Type B pancreatic cell (in vitro differentiated cells): ENCODE results near the gene STOX2. TPM values are rescaled to one million over a fixed set of nuclear protein-coding genes. Genes with fewer than 3 reads are reported as not detected.

Source experiments
- DNase-seq: peaks from one replicate; pipeline ENCODE4 v3.0.0; 2021; ENCODE audit warnings: mixed read lengths; ENCODE audit not compliant: unreplicated experiment; ENCODE audit errors: extremely low spot score
- H3K27ac Mint-ChIP-seq: 2 replicates; pipeline ENCODE4 v1.8.0; 2021; ENCODE audit warnings: mild to moderate bottlenecking, mixed read lengths
- H3K27me3 Mint-ChIP-seq: 2 replicates; pipeline ENCODE4 v1.8.0; 2021; ENCODE audit warnings: mixed read lengths
- H3K36me3 Mint-ChIP-seq: 2 replicates; pipeline ENCODE4 v1.8.0; 2021; ENCODE audit warnings: mixed read lengths
- H3K4me1 Mint-ChIP-seq: one replicate; pipeline ENCODE4 v1.8.0; 2021; ENCODE audit warnings: mixed read lengths; ENCODE audit not compliant: unreplicated experiment
- H3K4me3 Mint-ChIP-seq: 2 replicates; pipeline ENCODE4 v1.8.0; 2021; ENCODE audit warnings: mild to moderate bottlenecking, mixed read lengths
- H3K9me3 Mint-ChIP-seq: 2 replicates; pipeline ENCODE4 v1.8.0; 2021; ENCODE audit warnings: mixed read lengths
- total RNA-seq: library from RNA; stranded (reverse); gene quantifications from 2 replicates; pipeline ENCODE4 v1.2.1, GENCODE V29; 2021; ENCODE audit warnings: low replicate concordance
- TF ChIP-seq, protein P1 (sequence below): fragments of 200-600 bp; sonication (generic); conservative IDR thresholded peaks from 2 replicates; pipeline ENCODE4 v1.5.0; 2021; ENCODE audit warnings: antibody characterized with exemption, mild to moderate bottlenecking

The STOX2 gene
- total RNA-seq, 1 donor from 2014 or later = 16.7 TPM

DNA sequence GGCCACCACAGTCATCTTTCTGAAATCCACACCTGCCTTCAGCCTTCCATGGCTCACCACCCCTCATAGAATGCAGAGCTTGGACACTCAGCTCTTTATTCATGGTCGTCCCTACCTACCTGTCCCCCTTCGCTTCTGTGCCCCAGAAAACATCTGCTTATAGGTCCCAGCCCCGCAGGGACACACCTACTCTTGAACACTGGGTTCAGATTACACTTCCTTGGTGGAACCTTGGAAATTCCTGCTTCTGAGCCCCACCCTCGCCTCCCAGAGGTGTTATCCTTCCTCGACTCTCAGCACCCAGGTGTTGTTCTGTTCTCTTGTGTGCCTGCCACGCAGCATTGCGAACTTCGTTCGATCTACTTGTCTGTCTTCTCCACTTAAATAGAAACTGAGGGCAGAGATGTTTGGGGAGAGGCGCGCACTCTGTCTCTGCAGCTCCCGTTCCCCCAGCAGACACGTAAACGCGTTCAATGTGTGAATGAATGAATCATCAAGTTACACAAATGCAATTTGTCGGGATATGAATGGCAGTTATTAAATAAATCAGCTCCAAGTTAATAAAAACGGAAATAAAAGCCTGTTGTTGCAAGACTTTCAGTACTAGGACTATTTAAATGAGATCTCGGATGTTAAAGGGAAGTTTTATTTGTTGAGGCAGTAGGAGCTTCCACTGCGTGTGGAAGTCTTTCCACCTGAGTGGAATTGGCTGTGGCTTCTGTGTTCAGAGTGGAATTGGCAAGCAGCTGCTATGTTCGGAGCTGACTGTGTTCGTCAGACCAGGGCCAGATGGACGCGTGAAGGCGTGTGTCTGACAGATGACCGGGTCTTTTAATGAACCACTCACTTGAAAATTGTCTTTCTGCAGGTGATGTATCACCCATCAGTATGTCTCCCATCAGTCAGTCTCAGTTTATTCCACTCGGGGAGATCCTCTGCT is 95.6 kb downstream of the STOX2 start:
- H3K9me3 Mint-ChIP-seq = no peaks in the 10 kb centered on the region
- H3K36me3 Mint-ChIP-seq = peaks cover 17% of the 10 kb centered on the region
- no peak overlapping the region for H3K4me3 Mint-ChIP-seq
- H3K4me1 Mint-ChIP-seq = peaks cover 11% of the 10 kb centered on the region
- no peak overlapping the region for H3K27ac Mint-ChIP-seq
- TF ChIP-seq, protein P1, sequence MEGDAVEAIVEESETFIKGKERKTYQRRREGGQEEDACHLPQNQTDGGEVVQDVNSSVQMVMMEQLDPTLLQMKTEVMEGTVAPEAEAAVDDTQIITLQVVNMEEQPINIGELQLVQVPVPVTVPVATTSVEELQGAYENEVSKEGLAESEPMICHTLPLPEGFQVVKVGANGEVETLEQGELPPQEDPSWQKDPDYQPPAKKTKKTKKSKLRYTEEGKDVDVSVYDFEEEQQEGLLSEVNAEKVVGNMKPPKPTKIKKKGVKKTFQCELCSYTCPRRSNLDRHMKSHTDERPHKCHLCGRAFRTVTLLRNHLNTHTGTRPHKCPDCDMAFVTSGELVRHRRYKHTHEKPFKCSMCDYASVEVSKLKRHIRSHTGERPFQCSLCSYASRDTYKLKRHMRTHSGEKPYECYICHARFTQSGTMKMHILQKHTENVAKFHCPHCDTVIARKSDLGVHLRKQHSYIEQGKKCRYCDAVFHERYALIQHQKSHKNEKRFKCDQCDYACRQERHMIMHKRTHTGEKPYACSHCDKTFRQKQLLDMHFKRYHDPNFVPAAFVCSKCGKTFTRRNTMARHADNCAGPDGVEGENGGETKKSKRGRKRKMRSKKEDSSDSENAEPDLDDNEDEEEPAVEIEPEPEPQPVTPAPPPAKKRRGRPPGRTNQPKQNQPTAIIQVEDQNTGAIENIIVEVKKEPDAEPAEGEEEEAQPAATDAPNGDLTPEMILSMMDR = no peak
- no peak for DNase-seq
- no peaks in the 10 kb centered on the region for H3K27me3 Mint-ChIP-seq

DNA sequence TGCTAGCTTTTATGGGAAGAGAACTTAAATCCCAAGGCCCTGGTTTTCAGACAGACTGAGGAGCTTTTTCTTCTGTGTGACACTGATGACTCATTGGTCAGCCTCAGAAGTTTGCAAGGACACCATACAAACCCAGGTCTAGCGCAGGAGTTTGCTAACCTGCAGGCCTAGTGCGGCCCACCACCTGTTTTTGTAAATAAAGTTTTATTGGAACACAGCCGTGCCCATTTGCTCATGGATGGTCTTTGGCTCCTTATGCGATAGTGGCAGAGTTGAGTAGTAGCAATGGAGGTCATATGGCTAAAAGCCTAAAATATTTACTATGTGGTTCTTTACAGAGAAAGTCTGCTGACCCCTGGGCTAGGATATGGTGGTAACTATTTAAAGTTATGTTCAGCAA is 98.3 kb downstream of the STOX2 start:
- TF ChIP-seq, protein P1 = no peak
- Mint-ChIP-seq H3K27ac (no peak overlapping the region), H3K4me1 (peaks cover 8% of the 10 kb centered on the region), H3K27me3 (no peaks in the 10 kb centered on the region), H3K36me3 (peaks cover 25% of the 10 kb centered on the region), H3K4me3 (no peak overlapping the region), H3K9me3 (no peaks in the 10 kb centered on the region)
- DNase-seq = no peak

DNA sequence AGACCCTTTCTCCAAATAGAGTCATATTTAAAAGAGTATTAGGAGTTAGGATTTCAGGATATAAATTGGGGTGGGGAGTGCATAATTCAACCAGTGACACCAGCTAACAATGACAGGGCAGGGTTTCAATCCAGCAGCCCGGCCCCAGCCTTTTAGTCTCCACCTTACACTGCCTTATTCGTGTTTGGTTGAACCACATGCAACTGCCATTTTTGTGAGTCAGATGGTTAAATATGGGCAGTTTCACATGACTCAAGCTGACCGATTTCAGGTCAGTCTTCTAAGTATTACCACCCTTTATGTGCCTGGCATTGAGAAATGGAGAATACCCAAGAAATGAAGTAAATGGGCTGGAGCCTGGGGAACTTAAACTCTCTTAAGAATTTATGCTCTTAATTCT is 102.8 kb downstream of the STOX2 start:
- no peak for DNase-seq
- Mint-ChIP-seq H3K36me3 (peaks cover 36% of the 10 kb centered on the region), H3K27me3 (no peaks in the 10 kb centered on the region), H3K4me3 (no peak overlapping the region), H3K27ac (no peak overlapping the region), H3K9me3 (peaks cover 2% of the 10 kb centered on the region), H3K4me1 (peaks cover 11% of the 10 kb centered on the region)
- TF ChIP-seq, protein P1 = no peak

DNA sequence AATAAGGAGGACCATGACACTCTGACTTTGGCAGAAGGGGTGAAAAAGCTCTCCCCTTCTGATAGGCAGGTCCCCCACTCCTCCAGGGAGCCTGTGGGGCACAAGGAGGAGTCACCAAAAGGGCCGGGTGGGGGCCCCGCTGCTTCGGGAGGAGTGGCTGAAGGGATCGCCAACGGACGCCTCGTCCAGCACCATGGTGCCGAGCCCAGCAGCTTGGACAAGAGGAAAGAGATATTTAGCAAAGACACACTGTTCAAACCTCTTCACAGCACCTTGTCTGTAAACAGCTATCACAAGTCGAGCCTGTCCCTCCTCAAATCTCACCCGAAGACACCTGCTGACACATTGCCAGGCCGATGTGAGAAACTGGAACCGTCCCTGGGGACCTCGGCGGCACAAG is 105.6 kb downstream of the STOX2 start:
- no peak for DNase-seq
- peaks cover 3% of the 10 kb centered on the region for H3K9me3 Mint-ChIP-seq
- H3K27me3 Mint-ChIP-seq = no peaks in the 10 kb centered on the region
- H3K4me1 Mint-ChIP-seq = peaks cover 17% of the 10 kb centered on the region
- H3K27ac Mint-ChIP-seq = no peak overlapping the region
- H3K4me3 Mint-ChIP-seq = no peak overlapping the region
- peaks cover 42% of the 10 kb centered on the region for H3K36me3 Mint-ChIP-seq
- TF ChIP-seq, protein P1 = no peak

DNA sequence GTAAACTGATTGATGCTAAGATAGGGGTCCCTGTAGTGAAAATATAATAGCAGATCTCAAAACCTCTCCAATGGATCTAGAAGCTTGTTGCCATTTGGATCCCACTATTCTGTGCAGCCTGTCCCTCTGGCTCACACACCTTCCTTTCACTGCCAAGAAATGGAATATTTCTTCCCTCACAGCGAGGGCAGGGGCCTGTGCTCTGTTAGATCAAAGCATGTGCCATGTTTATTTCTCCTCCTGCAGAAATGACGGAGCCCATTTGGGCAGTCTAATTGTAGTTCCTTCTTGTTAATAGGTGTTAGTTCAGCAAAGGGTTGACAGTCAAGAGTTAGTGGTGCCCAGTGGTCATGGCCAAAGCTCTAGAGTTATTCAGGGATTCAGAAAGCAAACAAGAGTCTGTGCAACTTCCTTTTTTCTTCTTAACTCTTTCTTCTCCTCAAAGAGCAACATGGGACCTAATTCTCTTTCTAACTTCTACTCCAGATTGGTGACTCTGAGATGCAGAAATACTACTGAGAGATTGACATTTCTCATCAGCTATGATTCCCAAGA is 106.8 kb downstream of the STOX2 start:
- Mint-ChIP-seq H3K4me3 (no peak overlapping the region), H3K4me1 (peaks cover 17% of the 10 kb centered on the region), H3K27ac (no peak overlapping the region), H3K9me3 (peaks cover 3% of the 10 kb centered on the region), H3K36me3 (peaks cover 40% of the 10 kb centered on the region), H3K27me3 (no peaks in the 10 kb centered on the region)
- DNase-seq = no peak
- TF ChIP-seq, protein P1 = no peak
